A549 (cell line): ENCODE measurements around the gene CLHC1. TPM values are rescaled to one million over a fixed set of nuclear protein-coding genes. Genes with fewer than 3 reads are reported as not detected.

Experiments
- ATAC-seq, 2 experiments: fragments of 200-7000 bp in 1 of 2; fragments of >200 bp in 1 of 2; cut with Nextera tagmentation in 1 of 2; cut with Tn5 transposase in 1 of 2; 3 replicates each; pipeline versions ENCODE4 v1.8.0 to v1.9.1; 2018 to 2020; ENCODE audit warnings: mild to moderate bottlenecking in 1 of 2, moderate library complexity in 1 of 2
- CTCF ChIA-PET: fragments of 300-600 bp; sonication (Branson Sonifier 250); formaldehyde crosslinking; extraction: SDS; loops from one replicate; lab custom pipeline; 2021; ENCODE audit warnings: antibody characterized with exemption, inconsistent platforms; lab: Yijun Ruan, JAX
- POLR2A ChIA-PET: fragments of 350-600 bp; formaldehyde crosslinking; extraction: SDS; loops from one replicate; lab custom pipeline; 2021; ENCODE audit warnings: antibody characterized with exemption, inconsistent platforms; lab: Yijun Ruan, JAX
- DNase-seq, 2 experiments: peaks; one replicate each; pipeline versions ENCODE4 v3.0.0 to v3.0.0-alpha.2; 2011 to 2016; ENCODE audit warnings: low read depth in 1 of 2, low spot score in 1 of 2
- FAIRE-seq: peaks from 2 replicates; lab custom pipeline; 2011; peaks lifted over from hg19 to GRCh38; lab: Jason Lieb, UNC
- H3K27ac ChIP-seq, 2 experiments: fragments of >200 bp; sonication (Bioruptor Twin); formaldehyde crosslinking; 3 replicates each; pipeline ENCODE4 v1.5.1; 2016 to 2017
- H3K4me1 ChIP-seq: fragments of >200 bp; sonication (Bioruptor Twin); formaldehyde crosslinking; 3 replicates; pipeline ENCODE4 v1.6.1; 2016
- H3K4me2 ChIP-seq: fragments of >200 bp; sonication (Bioruptor Twin); formaldehyde crosslinking; 3 replicates; pipeline ENCODE4 v1.6.1; 2016
- H3K4me3 ChIP-seq: fragments of >200 bp; sonication (Bioruptor Twin); formaldehyde crosslinking; 3 replicates; pipeline ENCODE4 v1.5.1; 2016
- H3K9me3 ChIP-seq: fragments of >200 bp; sonication (Bioruptor Twin); formaldehyde crosslinking; 3 replicates; pipeline ENCODE4 v1.6.1; 2016
- BCL3 ChIP-seq: fragments of >200 bp; sonication (Bioruptor Twin); formaldehyde crosslinking; IDR thresholded peaks from 3 replicates; pipeline ENCODE4 v1.6.1; 2016
- CHD4 ChIP-seq: fragments of 200-600 bp; sonication (generic); IDR thresholded peaks from 2 replicates; pipeline ENCODE4 v1.6.1; 2016; ENCODE audit warnings: antibody characterized with exemption, mild to moderate bottlenecking, borderline replicate concordance
- EHF ChIP-seq: fragments of 250-450 bp; sonication (Bioruptor Pico); IDR thresholded peaks from 2 replicates; pipeline ENCODE4 v1.5.0; 2020; ENCODE audit warnings: mild to moderate bottlenecking
- ESRRA ChIP-seq: fragments of 150-350 bp; IDR thresholded peaks from 2 replicates; pipeline ENCODE4 v1.6.1; 2014; ENCODE audit warnings: mild to moderate bottlenecking, low read length, borderline replicate concordance
- FOSB ChIP-seq: fragments of 250-450 bp; sonication (Bioruptor Pico); IDR thresholded peaks from 2 replicates; pipeline ENCODE4 v1.5.0; 2020; ENCODE audit warnings: mild to moderate bottlenecking, moderate library complexity
- FOSL2 ChIP-seq, 2 experiments: fragments of 450-650 bp in 1 of 2; fragments of >200 bp in 1 of 2; sonication (Bioruptor Twin) in 1 of 2; formaldehyde crosslinking; IDR thresholded peaks; 2 replicates each; pipeline versions ENCODE4 v1.5.0 to v1.6.1; 2016 to 2020; ENCODE audit warnings: mild to moderate bottlenecking in 1 of 2, moderate library complexity in 1 of 2
- GATA3 ChIP-seq: IDR thresholded peaks from 2 replicates; pipeline ENCODE4 v1.6.1; 2012; ENCODE audit warnings: borderline replicate concordance
- HEYL ChIP-seq: fragments of 250-450 bp; sonication (Bioruptor Pico); IDR thresholded peaks from 2 replicates; pipeline ENCODE4 v1.8.0; 2021; ENCODE audit warnings: mild to moderate bottlenecking, moderate library complexity
- JUN ChIP-seq, 2 experiments: fragments of >200 bp; sonication (Bioruptor Twin); formaldehyde crosslinking; IDR thresholded peaks; 2 replicates in 1 of 2; 3 replicates in 1 of 2; pipeline ENCODE4 v1.6.1; 2016 to 2017
- MAX ChIP-seq: IDR thresholded peaks from 2 replicates; pipeline ENCODE4 v1.6.1; 2012
- MYC ChIP-seq: IDR thresholded peaks from 2 replicates; pipeline ENCODE4 v1.6.1; 2012; ENCODE audit warnings: mild to moderate bottlenecking, inconsistent platforms, low read length, improper control_type of control experiment, borderline replicate concordance
- NFE2L2 ChIP-seq: fragments of 150-350 bp; conservative IDR thresholded peaks from 2 replicates; pipeline ENCODE4 v1.6.1; 2014; ENCODE audit warnings: low read length
- PHF8 ChIP-seq: fragments of 200-600 bp; sonication (generic); IDR thresholded peaks from 2 replicates; pipeline ENCODE4 v1.6.1; 2016; ENCODE audit warnings: low read depth, mild to moderate bottlenecking, antibody characterized with exemption, moderate library complexity, borderline replicate concordance
- POLR2A ChIP-seq: IDR thresholded peaks from 2 replicates; pipeline ENCODE4 v1.6.1; 2012; ENCODE audit warnings: mild to moderate bottlenecking, low read length
- POLR2AphosphoS2 ChIP-seq: conservative IDR thresholded peaks from 2 replicates; pipeline ENCODE4 v1.6.1; 2012; ENCODE audit warnings: low read length, improper control_type of control experiment, inconsistent platforms
- RAD21 ChIP-seq, 2 experiments: fragments of >200 bp in 1 of 2; sonication (Bioruptor Twin) in 1 of 2; formaldehyde crosslinking in 1 of 2; IDR thresholded peaks in 1 of 2; conservative IDR thresholded peaks in 1 of 2; 2 replicates in 1 of 2; 3 replicates in 1 of 2; pipeline ENCODE4 v1.6.1; 2012 to 2018; ENCODE audit warnings: inconsistent platforms in 1 of 2
- REST ChIP-seq: fragments of 200-600 bp; sonication (generic); IDR thresholded peaks from 2 replicates; pipeline ENCODE4 v1.6.1; 2016; ENCODE audit warnings: antibody characterized with exemption, mild to moderate bottlenecking, moderate library complexity
- ZFP36 ChIP-seq: fragments of 450-650 bp; IDR thresholded peaks from 2 replicates; pipeline ENCODE4 v1.6.1; 2014; ENCODE audit warnings: borderline replicate concordance; ENCODE audit not compliant: partially characterized antibody
- WGBS: methylation state at CpG from one replicate; pipeline ENCODE4 v1.1.6; 2017; ENCODE audit errors: missing lambda C conversion rate; 5-methylcytosine and 5-hydroxymethylcytosine counted together
- polyA minus RNA-seq: library from RNA; depleted of rRNA, polyadenylated mRNA; stranded (reverse); fragments of >200 nt; gene quantifications from 2 replicates; pipeline ENCODE4 v1.2.3, GENCODE V29; 2011; rRNA and poly(A)+ RNA removed
- polyA plus RNA-seq, 4 experiments: library from polyadenylated mRNA; depleted of rRNA in 3 of 4; stranded (reverse); fragments of >200 nt; fragmentation: RNase III in 1 of 4; extraction: RNeasy Plus Mini Kit Qiagen cat#74134 plus additional on column Dnase treatment in 1 of 4; gene quantifications; 2 replicates in 3 of 4; 3 replicates in 1 of 4; pipeline ENCODE4 v1.2.3, GENCODE V29; 2011 to 2017

CLHC1 gene
- polyA plus RNA-seq (2011; rRNA removed) (6.5 and 8.5 TPM in 2 replicates), polyA plus RNA-seq (2017; fragmentation: RNase III; extraction: RNeasy Plus Mini Kit Qiagen cat#74134 plus additional on column Dnase treatment) (3.2 to 5.3 TPM (median 4.0 TPM) in 3 replicates), polyA minus RNA-seq (6.4 and 14.0 TPM in 2 replicates)
- polyA plus RNA-seq (2012; cell fraction: cytosol; rRNA removed): 2.1 and 2.2 TPM in 2 replicates
- polyA plus RNA-seq (2012; cell fraction: nucleus; rRNA removed): 5.2 and 6.5 TPM in 2 replicates

GRCh38 chr2:55232084-55232862 lies at the start of gene CLHC1, which contains the start of gene RPS27A:
TSS of gene CLHC1 (minus strand) at chr2:55232293. CDS start at chr2:55222411, 9,882 bp downstream.
TSS of gene RPS27A (plus strand) at chr2:55232688. CDS start at chr2:55232825, 137 bp downstream.
- Histone ChIP-seq H3K27ac (peak within 1 kb of the TSS; percentile 85 to 89), H3K9me3 (no peaks in the 10 kb centered on the region), H3K4me1 (peaks cover 34% of the 10 kb centered on the region), H3K4me2 (peak within 1 kb of the TSS; percentile 86), H3K4me3 (peak within 1 kb of the TSS; percentile 82)
- ChIA-PET POLR2A (interaction anchor here (0.6 to 1.5 kb wide), 14 partner anchors 9 to 290 kb away, joined by 3 to 31 read pairs (median 4); partner anchors contain the start of genes CCDC88A, CFAP36, MTIF2 and RTN4), CTCF (interaction anchor here (0.6 to 0.9 kb wide), 3 partner anchors 64 to 333 kb away, joined by 3 read pairs; no protein-coding TSS in a partner anchor)
- TF ChIP-seq BCL3: peak; percentile 83; the same call in 2 of the 3 replicates
- no peak for TF ChIP-seq NFE2L2
- TF ChIP-seq PHF8: peak; percentile 97
- TF ChIP-seq FOSB (CRISPR knock-in tag): no peak
- TF ChIP-seq ZFP36: peak; percentile 37
- no peak for TF ChIP-seq EHF (CRISPR knock-in tag)
- TF ChIP-seq GATA3: peak; percentile 22; the same call in 1 of the 2 replicates
- TF ChIP-seq POLR2A: peak; percentile 92
- no peak for TF ChIP-seq RAD21 (conservative IDR thresholded peaks at IDR 0.05 in 1 of 2, IDR thresholded peaks at IDR 0.05 in 1 of 2)
- peak; percentile 70 to 97 for TF ChIP-seq JUN (IDR thresholded peaks at IDR 0.05)
- TF ChIP-seq HEYL: no peak
- peak; percentile 78 for TF ChIP-seq MAX
- no peak for TF ChIP-seq CHD4
- TF ChIP-seq MYC: peak; percentile 70
- no peak for TF ChIP-seq FOSL2 (IDR thresholded peaks at IDR 0.05)
- peak; percentile 44; the same call in 1 of the 2 replicates for TF ChIP-seq FOSL2 (CRISPR knock-in tag; IDR thresholded peaks at IDR 0.05)
- 0 out of 2 replicates have a peak, but pooled peaks have one; percentile 13 for TF ChIP-seq REST
- TF ChIP-seq ESRRA: no peak
- no peak for TF ChIP-seq POLR2AphosphoS2
- WGBS: 1% methylated on average over 37 of the region's 37 CpGs
- FAIRE-seq (peak; percentile 85), DNase-seq (peak; percentile 97 to 100), ATAC-seq (peak; percentile 97 to 98)
